HG03520 (cell line): ENCODE data around the gene ATOSB.

Source experiments
- ATAC-seq: cut with Tn5 transposase; IDR thresholded peaks from one replicate; pipeline ENCODE4 v1.9.1; 2021; ENCODE audit warnings: mild to moderate bottlenecking, moderate library complexity; ENCODE audit not compliant: unreplicated experiment

Gene ATOSB

DNA sequence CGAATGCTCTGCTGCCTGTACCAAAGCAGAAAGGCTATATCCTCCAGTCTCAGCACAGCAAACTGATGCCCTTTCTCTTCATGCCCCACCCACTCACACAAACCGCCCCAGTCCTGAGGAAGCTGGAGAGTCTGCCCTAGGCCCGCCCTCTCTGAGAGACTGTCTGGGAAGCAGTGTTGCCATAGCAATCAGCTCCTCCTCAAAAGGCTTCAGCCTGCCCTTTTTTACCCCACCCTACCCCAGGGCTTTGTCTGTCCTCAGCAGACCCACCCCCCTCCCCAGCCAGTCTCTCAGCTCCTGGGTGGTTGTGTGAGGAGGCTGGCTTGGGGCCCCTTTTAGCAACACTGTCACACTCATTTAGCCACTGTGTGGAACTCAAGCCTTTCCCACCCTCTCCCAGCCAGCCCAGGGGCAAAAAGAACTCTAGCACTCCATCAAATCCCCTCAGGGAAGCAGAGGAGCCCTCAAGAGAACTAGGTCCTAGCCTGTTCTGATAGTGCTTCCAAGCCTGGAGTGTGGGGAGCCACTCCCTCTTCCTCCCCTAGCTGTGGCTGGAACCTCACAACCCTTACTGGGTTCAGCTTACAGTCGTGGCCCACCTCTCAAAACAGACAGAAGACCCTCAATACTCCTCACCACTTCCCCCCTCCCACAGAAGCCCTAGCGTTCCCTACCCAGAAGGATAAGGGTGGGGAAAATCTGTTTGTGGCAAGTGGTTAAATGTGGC, 1.4 kb downstream of the ATOSB start:
- ATAC-seq, result no peak

DNA sequence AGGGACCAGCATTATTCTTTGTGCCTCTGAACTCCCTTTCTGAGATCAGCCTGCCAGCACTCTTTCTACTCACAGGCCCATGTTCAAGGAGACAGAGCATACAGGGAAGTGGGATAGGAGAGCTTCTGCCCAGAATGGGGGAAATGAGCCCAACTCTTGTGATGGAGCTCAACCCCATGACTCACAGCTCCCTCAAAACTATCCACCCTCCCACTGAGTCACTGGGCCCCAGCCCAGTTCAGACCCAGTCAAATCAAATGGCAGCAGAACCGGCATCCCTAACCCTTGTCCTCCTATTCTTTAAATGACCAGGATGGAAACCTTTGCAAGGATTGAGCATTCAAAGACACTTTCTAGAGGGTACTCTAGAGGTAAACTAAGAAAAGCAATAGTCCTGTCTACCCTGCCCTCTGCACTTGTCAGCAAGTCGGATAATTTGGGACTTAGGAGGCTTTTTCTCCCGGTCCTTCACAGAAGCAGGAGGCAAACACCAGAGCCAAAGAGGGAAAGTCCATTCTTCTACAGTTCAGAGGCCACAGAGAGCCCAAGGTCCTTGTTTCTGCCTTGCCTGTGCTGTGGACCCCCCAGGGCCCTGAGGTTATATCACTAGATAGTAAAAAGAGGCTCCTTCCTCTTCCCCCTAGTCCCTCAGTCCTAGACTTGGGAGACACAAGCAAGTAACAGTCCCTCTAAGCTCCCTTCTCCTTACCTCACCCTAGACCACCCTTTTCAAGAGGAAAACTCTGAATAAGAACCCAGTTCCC, 3.2 kb downstream of the ATOSB start:
- ATAC-seq, result no peak

DNA sequence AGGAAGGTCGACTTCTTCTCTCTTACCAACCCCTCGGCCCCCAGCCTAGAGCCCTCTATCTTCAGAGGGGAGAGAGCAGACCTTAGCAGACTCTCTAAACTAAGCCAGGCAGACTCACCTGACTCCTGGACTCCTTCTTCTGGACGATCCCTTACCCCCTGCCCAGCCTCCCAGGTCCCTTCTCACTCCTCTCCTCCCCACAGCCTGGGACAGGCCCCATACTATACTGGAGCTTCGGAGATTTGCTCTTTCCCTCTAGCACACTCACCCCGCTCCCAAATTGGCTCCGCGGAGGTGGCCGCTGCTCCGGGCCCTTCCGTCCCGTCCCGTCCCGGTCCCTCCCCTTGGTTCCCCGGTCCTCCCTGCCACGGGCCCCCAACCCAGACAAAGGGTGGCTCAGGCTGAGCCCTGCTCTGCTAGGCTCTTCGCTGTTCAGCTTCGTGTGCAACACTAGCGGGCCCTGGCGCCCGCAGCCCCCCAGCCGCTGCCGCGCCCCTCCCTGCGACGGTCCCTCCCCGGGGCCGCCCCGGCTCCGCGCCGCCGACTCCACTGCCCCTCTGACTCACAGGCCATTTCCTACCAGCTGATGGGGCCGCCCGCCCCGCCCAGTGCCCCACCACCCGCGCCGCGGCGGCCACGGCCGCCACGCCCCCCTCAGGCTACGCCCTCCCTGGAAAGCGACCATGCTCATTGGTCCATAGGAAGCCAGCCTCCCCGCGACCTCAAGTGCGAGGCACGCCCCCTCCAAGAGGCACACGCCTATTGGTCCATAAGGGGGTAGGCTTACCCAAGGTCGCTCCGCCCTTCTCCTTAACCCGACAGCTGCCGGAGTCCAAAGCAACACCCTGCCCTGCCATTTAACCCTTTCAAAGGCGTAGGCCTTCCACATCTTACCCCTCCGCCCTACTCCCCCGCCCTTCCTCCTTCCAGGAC, 4.4 kb downstream of the ATOSB start:
- peak; percentile 67 for ATAC-seq

DNA sequence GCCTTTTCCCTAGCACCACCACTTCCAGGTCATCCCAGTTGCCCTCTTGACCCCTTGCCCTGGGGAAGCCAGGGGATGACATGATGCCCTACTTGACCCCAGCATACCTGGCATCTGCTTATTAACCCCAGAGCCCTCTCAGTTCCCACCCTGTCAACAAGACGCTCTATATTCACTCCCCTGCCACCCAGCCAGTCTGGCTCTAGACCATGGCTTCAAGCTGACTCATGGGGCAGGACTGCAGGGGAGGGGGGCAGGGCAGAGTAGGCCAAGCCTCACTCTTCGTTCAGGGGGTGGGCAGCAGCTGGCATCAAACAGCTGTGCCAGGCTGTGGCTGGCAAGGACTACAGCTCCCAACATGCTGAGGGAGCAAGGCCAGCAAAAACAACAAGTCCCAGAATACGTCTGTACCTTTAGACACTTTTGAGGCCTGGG, 5.3 kb downstream of the ATOSB start:
- no peak for ATAC-seq

DNA sequence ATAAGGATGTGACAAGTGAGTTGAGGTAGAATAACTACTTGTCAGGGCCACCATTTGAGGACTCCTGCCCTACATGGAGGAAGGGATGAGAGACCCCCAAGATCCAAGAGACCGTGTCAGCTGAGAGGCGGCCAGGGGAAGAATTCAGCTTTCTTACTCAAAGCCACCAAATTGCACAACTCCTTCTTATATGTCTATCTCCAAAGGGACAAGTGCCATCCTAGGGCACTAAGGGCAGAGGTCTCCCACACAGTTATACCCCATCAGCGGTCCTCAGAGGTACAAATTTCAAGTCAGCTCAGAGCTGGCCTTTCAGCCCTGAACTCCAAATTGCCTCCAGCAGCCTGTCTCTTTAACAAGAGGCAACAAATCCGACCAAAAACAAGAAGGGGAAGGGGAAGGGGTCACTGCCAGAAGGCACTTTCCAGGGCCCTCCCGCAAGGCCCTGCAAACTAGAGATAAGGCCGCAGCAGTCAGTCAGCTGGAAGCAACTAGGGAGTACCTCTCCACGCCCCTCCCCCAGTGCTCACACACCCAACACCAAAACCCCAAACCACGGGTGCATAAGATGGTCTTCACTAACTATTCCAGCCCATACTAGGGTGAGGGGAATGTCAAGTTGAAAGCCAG, 6.6 kb downstream of the ATOSB start:
- ATAC-seq, result no peak

DNA sequence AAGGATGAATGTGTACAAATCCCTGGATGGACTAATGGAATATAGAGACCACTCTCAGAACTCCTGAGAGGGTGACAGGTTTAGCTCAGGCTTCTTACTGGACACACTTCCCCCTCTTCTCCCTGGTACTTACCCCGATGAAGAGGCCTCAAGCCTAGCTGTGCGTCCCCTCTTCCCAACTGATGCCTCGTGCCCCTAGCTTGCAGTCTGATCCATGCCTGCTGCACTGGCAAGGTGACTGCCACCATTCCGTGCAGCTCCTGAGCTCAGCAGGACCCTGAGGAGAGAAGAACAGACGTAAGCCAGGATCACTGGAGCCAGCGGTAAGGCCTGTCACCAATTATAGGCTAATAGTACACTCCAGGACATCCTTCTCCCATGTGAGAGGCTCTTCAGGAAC, 7.2 kb downstream of the ATOSB start:
- ATAC-seq, result no peak

DNA sequence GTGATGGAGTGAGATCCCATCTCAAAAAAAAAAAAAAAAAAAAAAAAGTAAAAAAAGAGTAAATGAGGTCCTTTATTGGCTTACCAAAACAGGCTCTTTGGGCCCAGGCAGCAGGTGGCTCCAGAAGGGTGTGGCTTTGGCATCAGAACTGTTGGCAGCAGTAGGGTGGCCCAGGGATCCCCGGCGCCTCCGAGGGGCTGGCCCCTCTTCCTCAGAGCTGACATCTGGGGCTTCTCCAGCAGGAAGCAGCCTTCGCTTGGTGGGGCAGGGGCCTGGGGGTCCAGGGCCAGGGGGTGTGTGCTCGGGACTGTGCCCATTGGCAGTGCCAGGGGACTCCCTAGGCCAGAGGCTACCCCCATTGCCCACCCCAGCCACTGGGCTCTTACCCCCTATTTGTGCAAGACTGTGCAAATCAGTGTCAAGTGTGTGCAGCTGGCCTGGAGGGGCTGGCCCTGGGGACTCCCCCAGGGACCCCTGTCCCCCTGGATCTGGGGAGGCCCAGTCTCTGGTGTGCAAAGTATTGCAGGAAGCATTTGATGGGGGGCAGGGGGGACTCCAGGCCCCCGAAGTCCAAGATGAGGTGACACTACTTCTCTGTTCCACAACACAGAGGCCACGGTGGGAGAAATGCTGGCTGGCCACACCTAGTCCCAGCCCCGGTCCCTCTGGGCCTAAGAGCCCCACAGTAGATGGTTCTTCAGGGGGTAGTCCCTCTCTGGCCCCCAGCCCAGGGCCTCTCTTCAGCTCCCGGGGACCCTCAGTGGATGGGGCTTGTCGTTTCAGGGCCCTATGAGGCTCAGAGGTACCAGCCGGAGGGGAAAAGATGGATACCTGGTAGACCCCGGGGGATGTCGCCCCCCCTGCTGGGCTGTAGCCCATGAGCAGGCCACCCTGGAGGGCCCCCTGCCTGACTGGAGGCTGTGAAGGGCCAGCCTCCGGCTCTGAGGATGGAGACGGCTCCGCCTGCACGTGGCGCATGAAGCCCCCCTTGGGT, 8.1 kb downstream of the ATOSB start:
- no peak for ATAC-seq

DNA sequence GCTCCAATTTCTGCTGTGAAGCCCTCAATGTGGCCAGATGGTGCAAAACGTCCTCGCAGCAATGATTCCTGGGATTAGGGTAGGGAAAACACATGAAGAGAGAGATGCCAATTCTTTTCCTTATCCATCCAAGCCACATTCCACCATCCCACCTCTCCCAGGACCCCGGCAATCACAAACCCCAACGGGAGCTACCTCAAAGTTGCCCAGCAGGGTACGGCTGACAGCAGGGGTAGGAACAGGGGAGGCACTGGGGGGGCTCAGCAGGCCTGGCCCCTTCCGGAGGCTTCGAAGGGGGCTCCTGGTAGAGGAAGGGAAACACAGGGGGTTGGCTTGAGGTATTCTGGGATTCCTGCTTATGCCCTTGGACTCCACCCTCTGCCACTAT, 9.3 kb downstream of the ATOSB start:
- ATAC-seq, result no peak

DNA sequence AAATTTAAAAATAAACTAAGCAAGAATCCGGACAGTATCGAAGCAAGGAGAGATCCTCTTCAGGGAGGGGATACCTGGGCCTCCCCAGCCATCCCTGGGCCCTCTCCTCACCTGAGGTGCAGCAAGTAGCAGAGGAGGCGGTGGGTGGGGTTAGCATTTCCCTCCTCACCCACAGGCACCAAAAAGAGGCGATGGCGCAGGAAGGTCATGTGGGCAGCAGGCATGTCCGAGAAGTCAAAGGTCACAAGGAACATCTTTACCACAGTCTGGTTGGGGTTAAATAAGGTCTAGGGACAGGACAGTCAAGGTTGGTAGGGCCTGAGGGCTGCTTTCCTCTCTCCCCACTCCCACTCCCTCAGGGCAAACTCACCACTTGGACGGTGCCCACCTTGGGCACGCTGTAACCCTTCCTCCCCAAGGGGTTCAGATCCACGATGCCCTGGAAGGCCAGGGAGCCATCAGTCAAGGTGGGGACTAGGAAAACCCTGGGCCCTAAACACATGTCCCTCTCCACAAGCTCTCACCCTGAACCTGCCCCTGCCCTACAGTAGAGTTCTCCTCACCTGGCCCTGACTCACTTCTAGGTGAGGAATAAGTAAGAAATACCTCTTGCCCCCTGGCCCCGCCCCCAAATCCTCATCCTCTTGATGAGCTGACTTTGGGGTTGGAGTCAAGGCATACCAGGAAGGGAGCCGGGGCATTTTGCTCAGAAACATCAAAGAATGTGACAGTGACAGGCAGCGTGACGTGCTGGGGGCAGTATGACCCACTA, 9.9 kb downstream of the ATOSB start:
- ATAC-seq, result no peak

DNA sequence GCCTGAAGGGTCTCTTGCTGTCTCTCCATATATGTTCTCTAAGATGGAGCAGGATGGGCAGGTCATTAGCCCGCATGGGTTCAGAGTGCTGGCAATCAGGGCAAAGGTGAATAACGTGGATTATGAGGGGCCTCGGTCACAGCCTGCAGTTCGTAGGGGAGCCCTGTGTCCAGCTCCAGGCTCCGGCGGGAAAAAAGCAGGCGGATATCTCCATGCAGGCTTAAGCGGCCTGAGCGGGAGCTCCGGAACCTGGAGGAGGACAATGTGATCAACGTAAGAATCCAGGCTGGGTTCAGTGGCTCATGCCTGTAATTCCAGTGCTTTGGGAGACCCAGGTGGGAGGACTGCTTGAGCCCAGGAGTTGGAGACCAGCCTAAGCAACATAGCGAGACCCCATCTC, 10.5 kb downstream of the ATOSB start:
- no peak for ATAC-seq

DNA sequence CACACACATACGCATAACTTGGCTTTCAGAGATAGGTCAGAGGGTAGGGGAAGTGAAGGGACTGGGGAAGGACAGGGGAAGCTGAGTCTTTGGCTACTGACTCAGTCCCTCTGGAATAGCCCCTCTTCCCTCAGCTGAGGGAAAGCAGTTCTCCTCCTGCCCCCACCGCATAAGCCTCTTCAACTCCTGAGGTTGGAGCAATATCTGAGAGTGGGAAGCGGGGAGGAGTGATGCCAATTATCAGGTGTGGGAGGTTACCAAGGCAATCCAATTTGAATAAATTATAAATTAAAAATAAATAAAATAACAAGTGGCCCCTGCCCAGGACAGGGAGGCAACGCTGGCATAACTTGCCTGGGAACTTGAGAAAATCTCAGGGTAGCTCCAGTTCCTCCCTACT, 11.1 kb downstream of the ATOSB start:
- no peak for ATAC-seq

DNA sequence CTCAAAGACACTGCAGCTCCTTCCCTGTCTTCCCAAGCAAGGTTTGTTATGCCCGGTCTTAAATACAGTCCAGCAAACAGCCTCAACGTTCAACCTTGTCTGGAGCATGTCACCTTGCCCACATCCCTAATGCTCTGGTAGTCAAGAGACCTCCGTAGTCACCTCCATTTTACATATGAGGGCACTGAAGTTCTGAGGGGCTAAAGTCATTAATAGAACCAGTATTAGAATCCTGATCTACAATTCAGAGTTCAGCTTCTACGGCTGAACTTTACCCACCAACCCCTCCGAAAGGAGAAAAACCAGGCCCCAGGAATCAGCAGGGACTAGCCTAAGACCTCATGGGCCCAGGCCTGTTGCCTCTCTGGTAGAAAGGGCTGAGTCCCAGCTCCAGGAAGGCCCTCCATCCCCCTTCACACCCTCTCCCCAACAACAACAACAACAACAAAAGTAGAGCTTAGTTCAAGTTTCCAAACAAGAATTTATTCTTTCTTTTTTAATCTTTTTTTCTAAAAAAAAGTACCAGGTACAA, 11.9 kb downstream of the ATOSB start:
- ATAC-seq, result no peak

DNA sequence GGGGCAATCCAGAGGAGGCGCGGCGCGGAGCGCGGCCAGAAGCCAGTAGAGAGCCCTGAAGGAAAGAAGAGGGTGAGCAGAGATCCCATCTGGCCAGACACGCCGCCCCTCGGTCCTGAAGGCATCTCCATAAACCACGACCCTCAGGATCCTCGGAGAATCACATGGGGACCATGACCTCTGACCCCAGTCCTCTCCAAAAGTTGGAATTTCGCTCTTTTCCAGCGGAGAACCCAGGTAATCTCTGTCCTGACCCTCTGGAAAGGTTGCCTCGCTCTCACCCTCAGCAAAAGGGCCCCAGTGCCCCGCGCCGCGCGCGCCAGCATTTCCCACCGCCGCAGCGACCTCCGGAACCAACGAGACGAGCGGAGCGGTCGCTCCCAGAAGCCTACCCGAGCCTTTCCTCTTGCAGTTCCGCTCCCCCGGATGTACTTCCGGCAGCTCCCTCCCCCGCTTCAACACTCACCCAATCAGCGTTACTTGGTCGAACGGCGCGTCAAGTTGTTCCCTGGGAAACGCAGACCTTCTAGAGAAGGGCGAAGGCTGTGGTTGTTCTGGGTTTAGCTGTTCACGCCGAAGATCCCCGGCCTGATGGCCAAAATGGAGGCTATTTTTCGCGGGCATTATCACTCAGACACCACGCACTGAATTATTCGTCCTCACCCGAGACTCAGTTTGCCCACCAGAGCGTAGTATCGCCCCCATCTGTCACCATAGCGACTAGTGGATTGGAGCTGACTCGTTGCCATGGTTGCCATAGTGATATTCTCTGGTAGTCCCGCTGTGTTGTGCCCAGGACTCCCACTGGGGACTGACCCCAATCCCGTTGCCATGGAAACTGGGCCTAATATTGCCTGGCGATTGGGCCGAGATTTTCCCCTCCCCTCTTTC, 12.6 kb downstream of the ATOSB start, which contains the start of gene STOML2:
Gene STOML2, minus strand, starts transcription at position 363 of the 891 bp plus-strand sequence. Its CDS starts 37 bp downstream, at position 326.
- ATAC-seq, result peak; percentile 86

DNA sequence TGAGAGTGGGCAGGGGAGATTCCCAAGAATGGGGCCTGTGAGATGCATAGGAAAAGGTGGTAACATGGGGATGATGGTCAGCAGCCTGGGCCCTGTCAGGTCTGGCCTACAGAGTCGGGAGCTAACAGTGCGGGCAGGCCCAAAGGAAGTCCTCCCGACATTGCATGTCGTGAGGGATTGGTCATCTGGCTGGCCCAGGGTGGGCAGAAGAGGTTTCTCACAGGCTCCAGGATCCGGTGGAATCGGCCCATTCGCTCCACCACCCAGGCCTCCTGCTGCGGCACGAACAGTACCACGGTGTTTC, 13.2 kb downstream of the ATOSB start:
- ATAC-seq, result no peak

DNA sequence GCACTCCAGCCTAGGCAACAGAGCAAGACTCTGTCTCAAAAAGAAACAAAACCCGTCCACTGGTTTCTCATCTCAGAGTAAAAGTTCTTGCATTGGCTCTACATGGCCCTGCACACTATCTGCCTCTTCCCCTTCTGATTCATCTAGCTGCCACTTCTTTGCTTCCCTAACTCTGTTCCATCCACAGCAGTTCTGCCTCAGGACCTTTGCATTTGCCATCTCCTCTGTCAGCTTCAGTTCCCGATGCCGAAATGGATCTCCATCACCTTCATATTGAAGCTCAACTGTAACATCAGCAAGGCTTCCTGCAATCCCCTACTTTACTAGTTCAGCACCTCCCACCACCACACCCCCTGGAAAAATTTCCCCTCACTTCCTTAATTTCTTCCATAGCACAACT, 18.1 kb downstream of the ATOSB start:
- ATAC-seq, result no peak

DNA sequence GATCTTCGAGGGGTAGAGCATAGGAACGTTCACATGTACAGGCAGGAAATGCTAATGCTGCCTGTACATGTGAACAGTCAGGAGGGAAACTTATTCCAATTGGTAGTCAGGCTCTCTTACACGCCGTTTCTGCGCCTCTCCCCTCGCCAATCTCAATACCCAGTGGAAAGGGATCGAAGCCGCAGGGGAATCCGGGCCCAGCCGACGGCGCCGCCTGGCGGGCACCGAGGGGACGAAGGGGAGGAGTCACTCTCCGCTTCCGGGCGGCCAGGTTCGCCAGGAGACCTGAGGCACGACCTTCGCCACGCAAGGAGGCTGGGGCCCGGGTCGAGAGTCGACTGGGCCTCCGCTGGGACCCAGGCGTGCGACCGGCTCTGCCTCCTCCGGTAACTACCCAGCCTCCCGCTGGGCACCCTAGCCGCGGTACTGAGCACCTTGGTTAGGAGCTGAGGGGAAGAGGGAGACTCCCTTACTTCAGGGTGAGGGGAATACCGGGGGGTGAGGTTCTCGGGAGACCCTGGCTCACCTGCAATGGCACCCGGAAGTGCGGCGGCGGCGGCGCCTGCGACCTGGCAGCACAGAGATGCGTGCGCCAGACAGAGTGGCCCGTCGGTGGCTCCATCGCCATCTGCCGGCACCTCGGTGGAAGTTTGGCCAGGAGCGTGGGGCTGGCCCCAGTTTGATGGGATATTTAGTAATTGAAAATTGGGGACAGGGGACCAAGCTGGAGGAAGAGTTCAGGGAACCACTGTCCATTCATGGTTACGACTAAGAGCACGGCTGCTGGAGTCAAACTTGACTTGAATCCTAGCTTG, 19.4 kb downstream of the ATOSB start, which contains the start of gene PIGO:
Gene PIGO, minus strand, starts transcription at position 557 of the 815 bp plus-strand sequence. CDS start 1,026 bp downstream, outside the sequence.
- peak; percentile 90 for ATAC-seq

DNA sequence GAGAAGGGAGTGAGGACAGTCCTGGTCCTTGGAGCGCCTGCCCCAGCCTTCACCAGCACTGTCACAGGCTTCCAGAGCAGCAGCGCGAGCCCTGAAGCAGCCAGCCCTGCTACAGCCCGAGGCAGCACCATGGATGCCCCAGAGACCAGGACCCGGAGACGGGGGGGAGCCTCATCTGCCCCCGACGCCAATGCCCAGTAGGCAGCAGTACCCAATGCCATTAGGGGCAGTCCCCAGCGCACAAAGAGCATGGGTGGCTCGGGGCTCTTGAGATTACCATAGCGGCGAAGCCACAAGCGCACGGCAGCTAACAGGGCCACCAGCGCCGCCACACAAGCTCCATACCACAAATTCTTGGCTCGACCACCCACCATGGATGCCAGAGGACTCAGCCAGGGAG, 24.1 kb downstream of the ATOSB start:
- ATAC-seq, result no peak
